GM12873 (cell line): Measurements from ENCODE around the gene LCE2C.

Experiments used
- CTCF ChIP-seq: IDR thresholded peaks from 2 replicates; pipeline ENCODE4 v1.5.1; 2012; ENCODE audit warnings: low read depth, mild to moderate bottlenecking, moderate library complexity, low read length, control low read depth; ENCODE audit not compliant: insufficient read depth; ENCODE audit errors: missing control alignments

Gene LCE2C

DNA sequence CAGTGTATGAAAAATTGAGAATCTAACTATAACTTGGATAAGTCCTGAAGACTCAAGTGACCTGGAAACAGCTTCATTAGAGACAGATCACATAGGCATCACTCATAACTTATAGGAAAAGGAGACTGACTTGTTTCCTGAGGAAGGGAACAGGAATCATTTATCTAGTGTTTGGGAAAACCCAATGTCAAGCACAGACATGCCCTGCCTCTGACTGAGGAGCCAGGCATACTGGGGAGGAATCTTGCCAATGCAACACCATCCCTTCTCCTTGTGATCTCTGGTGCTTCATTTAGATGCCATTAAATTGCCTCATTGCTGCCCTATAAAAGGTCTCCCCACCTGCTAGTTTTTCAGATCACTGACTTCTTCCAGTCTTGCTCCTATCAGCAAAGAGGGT is 43.2 kb downstream of the LCE2C start:
- no peak for TF ChIP-seq CTCF

DNA sequence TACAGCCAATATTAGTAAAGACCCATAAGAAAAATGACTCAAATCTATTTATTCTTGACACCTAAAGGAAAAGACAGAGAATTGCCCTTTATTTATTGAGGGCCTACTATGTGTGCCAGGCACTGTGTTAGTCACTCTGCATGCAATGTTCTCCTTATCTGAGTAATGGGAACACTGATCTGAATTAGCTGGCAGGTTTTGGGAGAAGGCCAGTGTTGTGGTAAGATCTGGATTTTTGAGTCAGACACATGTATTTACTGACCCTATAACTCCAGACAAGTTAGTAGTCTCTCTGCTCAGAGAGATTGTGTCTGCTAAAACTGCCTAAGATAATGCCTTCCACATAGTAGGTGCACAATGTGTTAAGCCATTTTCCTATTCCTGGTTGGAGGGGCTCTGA is 50.2 kb downstream of the LCE2C start:
- no peak for TF ChIP-seq CTCF
